AG04449 (cell line): ENCODE measurements around the gene B4GAT1.

ENCODE experiments used
- CTCF ChIA-PET: fragments of 350-600 bp; formaldehyde crosslinking; extraction: SDS; loops from one replicate; lab custom pipeline; 2021; ENCODE audit warnings: antibody characterized with exemption; lab: Yijun Ruan, JAX
- POLR2A ChIA-PET: fragments of 400-600, 350-600 bp; formaldehyde crosslinking; extraction: SDS; loops from one replicate; lab custom pipeline; 2020; ENCODE audit warnings: antibody characterized with exemption, inconsistent platforms; lab: Yijun Ruan, JAX
- DNase-seq: peaks from one replicate; pipeline ENCODE4 v3.0.0-alpha.2; 2010; ENCODE audit warnings: low read depth, low spot score
- H3K4me3 ChIP-seq: 2 replicates; pipeline ENCODE4 v1.5.1; 2011; ENCODE audit warnings: low read depth, mild to moderate bottlenecking, control low read depth, low read length
- TF ChIP-seq, protein P1 (sequence below): IDR thresholded peaks from one replicate; pipeline ENCODE4 v1.5.1; 2011; ENCODE audit warnings: mild to moderate bottlenecking, moderate library complexity, low read length, control low read depth, inconsistent platforms; ENCODE audit not compliant: insufficient read depth; ENCODE audit errors: missing control alignments

B4GAT1 gene

DNA sequence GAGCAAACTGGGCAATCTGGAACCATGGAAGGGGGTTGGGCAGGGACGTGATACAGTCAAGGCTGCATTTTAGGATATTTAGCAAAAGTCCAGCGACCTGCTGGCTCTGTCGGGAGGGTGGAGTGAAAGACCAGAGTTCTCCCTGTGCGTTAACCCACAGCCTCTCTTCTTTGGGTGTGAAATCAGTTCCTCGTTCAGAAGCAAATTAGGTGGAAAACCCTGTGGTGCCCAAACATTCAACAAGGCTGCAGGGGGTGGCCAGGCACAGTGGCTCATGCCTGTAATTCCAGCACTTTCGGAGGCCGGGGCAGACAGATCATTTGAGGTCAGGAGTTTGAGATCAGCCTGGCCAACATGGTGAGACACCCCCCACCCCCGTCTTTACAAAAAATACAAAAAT is 49.8 kb downstream of the B4GAT1 start:
- no peak for DNase-seq
- CTCF ChIA-PET: interaction anchor here (0.9 to 4.8 kb wide), 5 partner anchors 8 to 89 kb away, joined by 3 to 53 read pairs (median 4); partner anchors contain the start of gene YIF1A
- no peak overlapping the region for H3K4me3 ChIP-seq
- TF ChIP-seq, protein P1, sequence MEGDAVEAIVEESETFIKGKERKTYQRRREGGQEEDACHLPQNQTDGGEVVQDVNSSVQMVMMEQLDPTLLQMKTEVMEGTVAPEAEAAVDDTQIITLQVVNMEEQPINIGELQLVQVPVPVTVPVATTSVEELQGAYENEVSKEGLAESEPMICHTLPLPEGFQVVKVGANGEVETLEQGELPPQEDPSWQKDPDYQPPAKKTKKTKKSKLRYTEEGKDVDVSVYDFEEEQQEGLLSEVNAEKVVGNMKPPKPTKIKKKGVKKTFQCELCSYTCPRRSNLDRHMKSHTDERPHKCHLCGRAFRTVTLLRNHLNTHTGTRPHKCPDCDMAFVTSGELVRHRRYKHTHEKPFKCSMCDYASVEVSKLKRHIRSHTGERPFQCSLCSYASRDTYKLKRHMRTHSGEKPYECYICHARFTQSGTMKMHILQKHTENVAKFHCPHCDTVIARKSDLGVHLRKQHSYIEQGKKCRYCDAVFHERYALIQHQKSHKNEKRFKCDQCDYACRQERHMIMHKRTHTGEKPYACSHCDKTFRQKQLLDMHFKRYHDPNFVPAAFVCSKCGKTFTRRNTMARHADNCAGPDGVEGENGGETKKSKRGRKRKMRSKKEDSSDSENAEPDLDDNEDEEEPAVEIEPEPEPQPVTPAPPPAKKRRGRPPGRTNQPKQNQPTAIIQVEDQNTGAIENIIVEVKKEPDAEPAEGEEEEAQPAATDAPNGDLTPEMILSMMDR: no peak
- POLR2A ChIA-PET: interaction anchor here (1.3 kb wide), 1 partner anchor 9 kb away, joined by 4 read pairs; the partner anchor contains the start of gene YIF1A
